Stimulated activated CD4-positive, alpha-beta T cell treated with anti-CD3 and anti-CD28 coated beads, Interleukin-4, amount 100 ng/mL, for 4 hours (primary cell): ENCODE results near the gene KIAA0586.
"Not testable (repeated sequence)": the region's sequence is repeated elsewhere in the genome, so short reads cannot be mapped to it uniquely, and the experiment has no call there.

Experiments used
- DNase-seq, 2 experiments: peaks; one replicate each; pipeline ENCODE4 v3.0.0-alpha.2; 2020

The KIAA0586 gene

DNA sequence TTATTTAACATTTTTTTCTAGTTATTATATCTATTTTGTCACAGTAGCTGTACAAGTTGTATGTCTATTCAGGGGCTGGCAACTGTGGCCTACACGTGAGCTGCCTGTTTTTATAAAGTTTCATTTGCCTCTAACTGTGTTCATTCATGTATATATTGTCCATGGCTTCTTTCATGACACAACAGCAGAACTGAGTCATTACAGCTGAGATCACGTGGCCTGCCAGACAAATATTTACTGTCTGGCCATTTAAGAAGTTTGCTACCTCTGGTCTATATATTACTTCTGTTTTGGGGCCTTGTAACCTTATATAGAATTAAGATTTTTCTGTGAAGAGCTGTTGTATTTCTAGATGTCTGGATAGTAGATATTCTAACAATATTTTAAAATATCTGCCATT, 37.9 kb downstream of the KIAA0586 start:
- no peak for DNase-seq

DNA sequence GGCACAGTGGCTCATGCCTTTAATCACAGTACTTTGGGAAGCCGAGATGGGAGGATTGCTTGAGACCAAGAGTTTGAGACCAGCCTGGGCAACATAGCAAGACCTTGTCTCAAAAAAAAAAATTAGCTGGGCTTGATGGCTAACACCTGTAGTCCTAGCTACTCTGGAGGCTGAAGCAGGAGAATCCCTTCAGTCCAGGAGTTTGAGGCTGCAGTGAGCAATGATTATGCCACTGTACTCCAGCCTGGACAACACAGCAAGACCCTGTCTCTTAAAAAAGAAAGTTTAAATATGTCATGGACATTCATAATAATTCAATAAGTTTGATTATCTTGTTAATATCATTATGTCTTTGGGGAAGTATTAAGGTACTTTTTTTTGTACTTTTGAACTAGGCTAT, 38.9 kb downstream of the KIAA0586 start:
- no peak for DNase-seq

DNA sequence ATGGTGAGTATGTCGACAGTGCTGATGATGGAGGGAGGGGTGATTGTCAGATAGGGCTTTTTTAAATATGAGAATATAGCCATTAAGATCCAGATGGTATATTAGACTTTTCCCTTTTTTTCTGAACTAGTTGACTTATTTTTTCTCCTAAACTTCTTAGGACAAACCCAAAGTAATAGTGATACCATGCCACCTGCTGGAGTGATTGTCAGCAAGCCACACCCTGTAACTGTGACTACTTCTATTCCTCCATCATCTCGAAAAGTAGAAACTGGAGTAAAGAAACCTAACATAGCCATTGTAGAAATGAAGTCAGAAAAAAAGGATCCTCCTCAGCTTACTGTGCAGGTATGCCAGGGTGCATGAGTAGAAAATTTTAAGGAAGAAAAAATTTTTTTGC, 40.1 kb downstream of the KIAA0586 start:
- DNase-seq: no peak

DNA sequence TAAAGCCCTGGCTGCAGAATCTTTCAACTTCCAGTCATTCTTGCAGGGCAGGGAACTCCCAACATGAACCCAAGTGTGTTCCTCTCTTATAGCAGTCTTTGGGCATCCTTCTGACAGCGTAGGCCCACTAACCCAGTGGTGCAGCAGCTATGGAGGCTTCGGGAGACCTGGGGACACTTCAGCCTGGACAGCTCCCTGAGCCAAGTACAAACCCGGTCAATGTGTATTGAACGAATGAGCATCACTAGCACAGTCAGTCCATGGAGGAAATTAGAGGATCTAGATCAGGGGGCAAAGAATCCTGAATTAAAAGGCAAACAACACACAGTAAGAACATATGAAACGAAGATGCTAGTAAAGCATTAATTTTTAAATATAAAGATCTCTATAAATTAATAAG, 41.8 kb downstream of the KIAA0586 start:
- DNase-seq: no peak

DNA sequence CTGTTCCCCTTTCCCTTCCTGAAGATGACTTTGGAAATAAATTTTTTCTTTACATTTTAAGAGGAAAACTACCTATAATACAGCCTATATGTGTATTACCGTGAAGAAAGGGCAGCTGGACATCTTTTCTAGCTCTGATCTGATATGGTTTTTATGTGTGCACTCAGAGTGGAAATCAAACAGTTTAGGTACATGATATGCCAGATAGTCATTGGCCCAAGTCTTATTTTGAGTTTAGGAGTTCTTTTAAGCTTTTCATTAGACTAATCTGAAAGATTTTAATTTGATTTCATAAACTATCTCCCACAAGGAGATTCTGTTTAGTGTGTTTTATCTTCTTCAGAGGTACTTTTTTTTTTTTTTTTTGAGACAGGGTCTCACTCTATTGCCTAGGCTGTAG, 48.8 kb downstream of the KIAA0586 start:
- DNase-seq: no peak

DNA sequence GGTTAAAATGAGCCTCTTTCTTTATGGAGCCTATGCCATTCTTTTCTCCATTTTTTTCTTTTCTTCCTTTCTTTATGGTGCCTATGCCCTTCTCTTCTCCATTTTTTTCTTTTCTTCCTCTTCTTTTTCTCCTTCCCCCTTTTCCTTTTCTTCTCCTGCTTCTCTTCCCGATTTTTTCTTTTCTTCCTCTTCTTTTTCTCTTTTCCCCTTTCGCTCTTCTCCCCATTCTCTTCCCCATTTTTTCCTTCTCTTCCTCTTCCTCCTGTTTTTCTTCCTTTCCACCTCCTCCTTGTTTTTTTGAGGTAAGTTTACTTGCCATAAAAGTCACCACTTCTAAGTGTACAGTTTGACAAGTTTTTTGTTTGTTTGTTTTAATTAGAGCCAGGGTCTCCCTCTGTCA, 50.1 kb downstream of the KIAA0586 start:
- DNase-seq: no peak

DNA sequence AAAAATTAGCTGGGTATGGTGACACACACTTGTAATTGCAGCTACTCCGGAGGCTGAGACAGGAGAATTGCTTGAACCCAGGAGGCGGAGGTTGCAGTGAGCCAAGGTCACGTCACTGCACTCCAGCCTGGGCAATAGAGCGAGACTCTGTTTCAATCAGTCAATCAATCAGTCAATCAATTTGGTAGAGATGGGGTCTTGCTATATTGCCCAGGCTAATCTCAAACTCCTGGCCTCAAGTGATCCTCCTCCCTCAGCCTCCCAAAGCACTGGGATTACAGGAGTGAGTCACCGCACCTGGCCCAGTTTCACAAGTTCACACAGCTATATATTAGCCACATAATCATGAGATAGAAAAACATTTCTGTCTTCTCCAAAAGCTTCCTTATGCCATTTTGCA, 50.8 kb downstream of the KIAA0586 start:
- DNase-seq: not testable (repeated sequence)

DNA sequence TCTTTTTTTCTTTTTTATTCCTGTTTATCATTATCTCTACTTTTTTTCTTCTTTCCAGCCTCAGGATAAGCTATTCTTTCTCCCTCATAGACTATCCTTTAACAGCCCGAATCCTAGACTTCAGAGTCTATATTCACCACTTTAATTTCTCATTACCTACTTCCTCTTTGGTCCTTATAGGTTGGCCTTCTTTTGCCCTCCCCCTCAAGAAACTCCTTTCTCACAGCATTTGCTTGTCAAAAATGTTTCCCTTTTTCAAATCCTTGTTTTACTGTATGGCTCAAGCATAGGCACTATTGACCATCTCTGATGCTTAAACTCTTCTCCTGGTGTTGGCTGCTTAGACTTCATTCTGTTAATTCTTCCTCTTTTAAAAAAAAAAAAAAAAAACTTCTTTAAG, 52.5 kb downstream of the KIAA0586 start:
- DNase-seq: no peak

DNA sequence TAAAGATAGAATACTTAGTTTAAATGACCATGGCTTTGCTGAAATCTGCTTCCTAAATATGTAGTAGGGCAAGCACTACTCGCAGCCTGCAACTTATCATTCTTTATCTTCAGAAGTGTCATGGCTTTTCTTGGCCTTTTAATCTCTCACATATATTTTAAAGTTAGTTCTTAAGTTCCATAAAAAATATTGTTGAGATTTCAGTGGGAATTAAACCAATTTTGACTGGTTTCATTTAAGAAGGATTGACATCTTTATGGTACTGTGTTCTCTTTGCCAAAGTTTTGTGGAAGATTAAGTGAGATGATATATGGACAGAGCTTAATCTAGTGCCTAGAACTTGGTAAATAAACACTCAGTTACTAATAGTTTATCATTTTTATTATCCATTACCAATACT, 56.7 kb downstream of the KIAA0586 start:
- DNase-seq: no peak

DNA sequence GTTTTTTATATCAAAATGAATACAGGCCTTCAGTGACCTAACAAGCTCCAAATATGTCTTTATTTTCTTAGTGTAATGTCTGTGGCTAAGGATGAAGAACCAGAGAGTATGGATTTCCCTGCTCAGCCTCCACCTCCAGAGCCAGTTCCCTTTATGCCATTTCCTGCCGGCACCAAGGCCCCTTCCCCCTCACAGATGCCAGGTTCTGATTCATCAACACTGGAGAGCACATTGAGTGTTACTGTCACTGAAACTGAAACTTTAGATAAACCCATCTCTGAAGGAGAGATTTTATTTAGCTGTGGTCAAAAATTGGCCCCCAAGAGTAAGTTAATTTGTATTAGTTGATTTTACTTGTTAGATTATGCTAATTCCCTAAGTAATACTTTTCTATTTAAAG, 61.0 kb downstream of the KIAA0586 start:
- no peak for DNase-seq

DNA sequence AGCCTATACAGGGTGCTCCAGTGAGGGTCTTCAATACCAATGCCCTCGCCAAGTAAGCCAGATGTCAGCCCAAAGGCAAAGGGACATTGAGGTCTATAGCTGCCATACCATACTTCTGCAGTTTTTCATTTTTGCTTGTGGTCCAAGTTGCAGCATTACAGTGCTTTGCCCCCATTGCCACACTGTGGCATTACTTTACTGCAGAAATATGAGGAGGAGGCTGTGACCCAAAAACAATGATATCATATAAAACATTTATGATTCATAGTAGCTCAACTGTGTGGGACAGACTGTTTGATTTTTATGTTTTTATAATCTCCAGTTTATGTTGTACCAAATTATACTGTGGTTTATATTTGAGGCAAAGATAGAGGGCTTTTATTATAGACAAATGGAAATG, 64.1 kb downstream of the KIAA0586 start:
- DNase-seq: no peak

DNA sequence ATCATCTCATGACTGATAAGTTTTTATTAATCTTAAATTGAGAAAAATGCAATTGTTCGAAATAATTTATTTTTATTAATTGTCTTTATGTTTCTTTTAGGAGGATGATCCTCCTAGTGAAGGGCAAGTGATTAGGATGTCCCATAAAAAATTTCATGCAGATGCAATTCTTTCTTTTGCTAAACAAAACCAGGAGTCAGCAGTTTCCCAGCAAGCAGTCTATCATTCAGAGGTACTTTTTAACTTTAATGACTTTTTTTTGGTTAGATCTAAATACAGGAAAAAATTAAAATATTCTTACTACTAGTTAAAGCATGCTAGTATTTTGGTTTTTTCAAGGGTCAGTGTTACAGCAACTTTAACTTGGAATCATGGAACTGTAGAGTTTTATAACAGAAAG, 64.5 kb downstream of the KIAA0586 start:
- no peak for DNase-seq

DNA sequence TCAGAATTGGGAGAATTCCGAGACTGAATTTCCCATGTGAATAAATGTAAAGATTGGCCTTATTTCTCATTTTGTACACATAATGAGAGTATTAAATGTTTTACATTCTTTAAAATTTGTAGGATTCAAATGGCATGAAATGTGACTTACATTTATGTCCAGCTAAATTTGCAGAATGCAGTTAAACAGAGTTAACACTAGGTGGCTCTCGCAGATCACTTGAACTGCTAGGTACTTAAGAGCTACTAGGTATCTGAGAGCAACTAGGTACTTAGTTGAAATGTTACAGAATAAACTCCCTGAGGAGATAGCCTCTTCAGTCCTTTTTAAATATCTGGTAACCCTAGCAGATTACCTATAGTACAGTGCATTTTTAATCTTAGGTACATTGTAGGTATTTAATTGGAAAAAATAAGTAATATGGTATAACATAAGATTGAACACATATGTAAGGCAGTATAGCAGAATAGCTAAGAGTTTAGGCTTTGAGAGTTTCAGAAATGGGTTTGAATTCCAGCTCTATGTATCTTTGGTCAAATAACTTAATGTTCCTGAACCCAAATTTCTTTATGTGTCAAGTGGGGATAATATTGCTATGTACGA, 73.8 kb downstream of the KIAA0586 start:
- DNase-seq: peak in 1 of 2 experiments; percentile 6

DNA sequence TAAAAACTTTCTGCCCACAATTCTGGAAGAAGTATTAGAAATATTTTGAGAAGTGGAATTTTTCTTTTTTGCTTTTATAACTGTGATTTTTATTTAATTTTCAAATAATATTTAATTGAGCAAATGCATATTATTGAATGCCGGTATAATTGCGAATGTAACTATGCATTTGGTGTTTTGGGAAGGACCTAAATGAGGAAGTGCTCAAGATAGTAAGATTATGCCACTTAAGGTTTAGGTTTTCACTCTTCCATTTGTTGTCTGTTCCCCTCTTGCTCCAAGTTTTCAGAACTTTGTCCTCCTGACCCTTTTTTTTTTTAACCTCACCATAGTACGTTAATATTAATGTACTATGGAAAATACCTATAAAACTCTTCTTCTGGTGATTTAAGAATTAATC, 85.8 kb downstream of the KIAA0586 start:
- DNase-seq: no peak

DNA sequence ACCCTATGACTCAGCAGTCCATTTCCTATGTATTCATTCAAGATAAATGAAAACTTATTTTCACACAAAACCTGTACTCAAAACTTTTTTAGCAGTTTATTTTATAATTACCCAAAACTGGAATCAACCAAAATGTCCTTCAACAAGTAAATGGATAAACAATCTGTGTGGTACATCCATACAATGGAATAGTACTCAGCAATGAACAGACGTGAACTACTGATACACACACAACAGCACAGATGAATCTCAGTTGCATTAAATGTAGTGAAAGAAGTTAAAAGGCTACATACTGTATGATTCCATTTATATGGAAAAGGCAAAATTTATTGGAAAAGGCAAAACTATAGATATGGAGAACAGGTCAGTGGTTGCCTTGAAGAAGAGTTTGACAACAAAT, 90.1 kb downstream of the KIAA0586 start:
- no peak for DNase-seq

DNA sequence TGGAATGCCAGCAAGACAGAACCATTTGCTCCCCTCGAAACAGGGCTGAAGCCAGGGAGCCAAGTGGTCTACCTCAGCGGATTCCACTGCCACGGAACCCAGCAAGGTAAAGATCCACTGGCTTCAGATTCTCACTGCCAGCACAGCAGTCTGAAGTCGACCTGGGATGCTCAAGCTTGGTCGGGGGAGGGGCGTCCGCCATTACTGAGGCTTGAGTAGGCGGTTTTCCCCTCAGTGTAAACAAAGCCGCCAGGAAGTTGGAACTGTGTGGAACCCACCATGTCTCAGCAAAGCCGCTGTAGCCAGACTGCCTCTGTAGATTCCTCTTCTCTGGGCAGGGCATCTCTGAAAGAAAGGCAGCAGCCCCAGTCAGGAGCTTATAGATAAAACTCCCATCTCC, 98.2 kb downstream of the KIAA0586 start:
- DNase-seq: not testable (repeated sequence)

DNA sequence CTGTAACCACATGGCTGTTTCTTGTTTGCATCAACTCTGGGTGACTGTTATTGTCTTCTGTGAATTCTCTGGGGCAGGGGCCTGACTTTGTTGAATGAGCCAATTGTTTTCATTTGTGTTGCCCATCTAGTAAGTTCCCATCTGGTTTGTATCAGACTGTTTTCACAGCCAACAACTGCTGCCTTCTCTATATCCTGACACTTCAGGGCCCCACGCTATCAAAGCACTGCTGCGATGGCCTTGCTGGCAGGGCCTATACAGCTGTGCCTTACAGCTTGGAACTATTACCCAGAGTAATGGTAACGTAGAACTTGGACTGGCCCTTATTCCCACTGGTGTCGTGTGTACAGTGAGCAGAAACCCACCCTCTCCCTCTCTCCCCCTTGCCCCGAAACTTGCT, 105.9 kb downstream of the KIAA0586 start:
- DNase-seq: no peak

DNA sequence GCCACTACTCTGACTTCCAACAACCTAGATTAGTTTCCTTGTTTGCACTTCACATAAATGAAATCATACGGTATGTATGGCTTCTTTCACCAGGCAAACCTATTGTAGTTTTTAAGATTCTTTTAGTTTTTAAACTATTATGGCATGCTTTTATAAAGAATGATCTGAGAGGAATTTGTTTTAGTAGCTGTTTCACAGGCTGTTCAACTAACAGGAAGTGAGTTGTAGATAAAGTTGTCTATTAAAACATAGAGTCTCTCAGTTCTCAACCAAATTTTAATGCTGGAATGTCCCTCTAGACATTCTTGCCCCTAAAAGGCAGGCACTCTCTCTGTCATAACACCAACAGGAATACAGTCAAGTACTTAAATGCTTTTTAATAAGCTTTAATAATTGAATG, 107.5 kb downstream of the KIAA0586 start:
- DNase-seq: no peak

DNA sequence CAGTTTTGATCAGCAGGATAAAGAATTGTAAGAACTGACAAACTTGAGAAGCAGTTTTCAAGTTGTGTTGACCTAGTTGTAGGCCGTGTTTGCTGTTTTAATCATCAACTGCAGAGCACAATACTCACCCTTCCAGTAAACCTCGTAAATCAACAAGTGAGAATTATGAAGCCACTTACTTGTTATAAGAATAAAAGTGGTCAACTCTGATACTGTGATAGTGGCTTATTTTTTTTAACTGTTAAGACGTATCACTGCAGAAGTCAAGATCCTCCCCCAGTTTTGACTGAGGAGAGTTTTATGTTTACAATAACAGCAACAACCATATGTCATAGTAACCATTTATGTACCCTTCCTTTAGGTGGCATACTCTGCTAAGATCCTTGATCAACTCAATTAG, 109.5 kb downstream of the KIAA0586 start:
- no peak for DNase-seq

DNA sequence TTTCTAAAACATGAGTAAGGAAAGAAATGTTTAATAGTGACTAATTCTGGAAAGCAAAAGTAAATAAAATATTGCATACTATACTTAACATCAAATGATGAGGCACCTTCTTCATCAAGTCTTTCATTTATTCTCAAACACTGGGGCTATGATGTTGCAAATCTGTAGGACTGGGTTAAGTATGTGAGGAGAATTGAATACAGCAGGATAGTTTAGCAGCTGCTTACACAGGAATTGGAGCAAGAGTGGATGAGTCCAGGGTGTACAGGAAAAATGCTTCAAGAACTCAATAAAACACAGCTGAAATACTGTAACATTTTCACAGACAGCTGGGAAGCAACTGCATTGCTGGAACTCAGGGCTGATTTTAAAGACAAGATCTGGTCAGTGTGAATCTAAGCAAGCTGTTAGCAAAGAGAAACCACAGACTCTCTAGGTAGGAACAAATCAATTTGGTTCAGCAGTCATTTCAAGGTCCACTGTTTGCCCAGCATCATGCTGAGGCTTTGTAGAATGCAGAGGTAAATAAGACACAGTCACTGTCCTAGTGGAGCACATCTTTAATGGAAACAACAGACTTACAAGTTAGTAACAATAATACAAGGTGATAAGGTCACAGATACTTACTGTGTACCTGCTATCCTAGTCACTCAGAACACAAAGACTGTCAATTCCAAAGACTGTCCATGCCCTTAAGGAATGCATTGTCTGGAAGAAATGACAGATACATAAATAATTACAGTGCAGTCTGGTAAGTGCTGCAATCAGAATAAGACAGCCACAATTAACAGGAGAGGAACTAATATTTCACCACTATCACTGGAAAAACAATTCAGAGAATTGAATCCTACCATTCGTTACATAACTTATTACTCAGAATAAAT, 113.5 kb downstream of the KIAA0586 start:
- DNase-seq: no peak

DNA sequence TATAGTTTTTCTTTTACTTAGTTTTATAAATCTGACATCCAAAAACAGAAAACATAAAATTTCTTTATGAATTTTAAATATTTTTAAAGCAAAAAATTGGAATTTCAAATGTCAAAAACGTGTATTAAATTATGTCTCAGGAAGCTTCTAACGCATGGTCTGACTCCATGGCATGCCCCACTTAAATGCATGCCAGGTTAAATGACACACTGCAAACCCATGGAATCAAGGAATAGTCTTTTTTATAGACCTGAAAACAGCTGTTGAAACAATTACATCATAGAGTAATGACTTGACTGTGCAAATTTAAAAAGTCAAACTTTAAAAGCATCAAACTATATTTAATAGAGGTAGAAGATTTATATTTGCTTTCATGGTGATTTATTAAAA, 114.1 kb downstream of the KIAA0586 start:
- DNase-seq: no peak

DNA sequence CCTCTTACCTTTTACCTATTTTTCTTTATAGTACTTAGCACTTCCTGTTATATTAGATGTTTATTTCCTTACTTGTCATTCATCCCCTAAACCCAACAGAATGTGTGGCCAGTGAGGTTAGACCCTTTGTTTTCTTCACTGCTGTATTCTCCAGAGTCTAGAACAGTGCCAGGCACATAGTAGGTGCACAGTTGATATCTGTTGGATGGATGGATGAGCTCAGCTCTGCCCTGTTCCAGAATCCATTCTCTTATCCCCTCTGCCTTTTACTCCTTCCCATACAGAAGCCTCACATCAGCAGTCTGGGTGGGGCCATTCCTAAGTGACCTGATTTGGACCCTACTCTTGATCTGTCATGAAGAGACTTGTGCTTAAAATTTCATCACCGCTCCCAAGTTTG, 115.7 kb downstream of the KIAA0586 start:
- no peak for DNase-seq

DNA sequence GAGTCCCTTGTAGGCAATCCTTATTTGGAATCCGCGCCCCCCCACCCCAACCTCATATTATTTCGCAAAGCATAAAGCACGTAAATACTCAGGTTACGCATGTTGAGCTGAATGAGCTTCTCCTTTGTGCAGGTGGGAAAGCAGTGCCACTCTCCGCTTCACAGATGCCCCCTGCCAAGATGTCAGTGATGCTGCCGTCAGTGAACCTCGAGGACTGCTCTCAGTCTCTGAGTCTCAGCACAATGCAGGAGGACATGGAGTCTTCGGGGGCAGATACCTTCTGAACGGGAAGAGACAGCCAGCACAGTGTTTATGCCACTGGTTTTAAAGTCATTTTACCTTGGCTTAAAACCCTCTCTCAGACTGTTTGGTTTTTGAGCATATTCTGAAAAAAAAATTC, 120.1 kb downstream of the KIAA0586 start:
- no peak for DNase-seq

DNA sequence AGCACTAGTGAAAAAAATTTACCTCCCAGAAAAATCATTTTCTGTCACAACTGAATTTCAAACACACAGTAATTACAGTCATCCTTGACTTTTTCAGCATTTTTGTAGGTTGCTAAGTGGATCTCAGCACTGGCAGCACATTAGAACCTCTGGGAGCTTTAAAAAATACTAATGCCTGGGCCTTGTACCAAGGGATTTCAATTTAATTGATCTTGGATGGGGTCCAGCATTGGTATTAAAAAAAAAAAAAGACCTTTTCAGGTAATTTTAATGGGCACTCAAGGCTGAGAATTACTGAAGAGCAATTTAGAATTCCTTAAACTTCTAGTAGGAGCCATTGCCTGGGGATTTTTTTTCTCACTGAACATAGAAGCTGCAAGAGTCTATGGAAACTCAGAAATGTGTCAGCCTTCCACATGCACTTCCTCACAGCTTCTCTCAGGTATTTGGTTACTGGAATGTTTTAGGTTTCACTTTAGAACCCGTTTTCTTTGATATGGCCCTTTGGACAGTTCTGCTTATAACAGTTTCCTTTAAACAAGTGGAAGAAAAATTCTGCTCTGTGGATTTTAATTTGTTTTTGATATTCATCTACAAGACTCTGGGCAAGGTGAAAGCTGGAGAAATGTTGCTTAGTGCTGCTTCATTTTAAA, 121.7 kb downstream of the KIAA0586 start:
- no peak for DNase-seq
